IMR-90 (cell line): ENCODE results near the gene TNS3. TPM values are rescaled to one million over a fixed set of nuclear protein-coding genes. Genes with fewer than 3 reads are reported as not detected.

Experiments used
- ATAC-seq: fragments of 200-7000 bp; cut with Tn5 transposase; 2 replicates; pipeline ENCODE4 v1.9.1; 2020; ENCODE audit warnings: low read depth, mild to moderate bottlenecking, moderate library complexity
- BruUV-seq: library from RNA; stranded (reverse); fragments of 400-500 nt; replicated peaks from 2 replicates; lab custom pipeline; 2021; lab: Mats Ljungman, UMichigan
- CTCF ChIA-PET: fragments of 300-600 bp; formaldehyde crosslinking; extraction: SDS; loops from one replicate; lab custom pipeline; 2021; ENCODE audit warnings: antibody characterized with exemption; lab: Yijun Ruan, JAX
- POLR2A ChIA-PET: fragments of 300-600 bp; sonication (Branson Sonifier 250); formaldehyde crosslinking; loops from one replicate; lab custom pipeline; 2022; ENCODE audit warnings: antibody characterized with exemption; ENCODE audit not compliant: unreplicated experiment; lab: Charles Lee
- DNase-seq: peaks from one replicate; pipeline ENCODE4 v3.0.0; 2013
- H2AFZ ChIP-seq: replicated peaks from 2 replicates; pipeline ENCODE3; 2013; ENCODE audit warnings: low read length, mild to moderate bottlenecking; ENCODE audit not compliant: poor library complexity
- H2AK5ac ChIP-seq: 2 replicates; pipeline ENCODE4 v1.6.1; 2013; ENCODE audit warnings: low read depth, low read length, inconsistent platforms
- H2AK9ac ChIP-seq: replicated peaks from 2 replicates; pipeline ENCODE3; 2013; ENCODE audit warnings: mild to moderate bottlenecking, low read depth, low read length, moderate library complexity; ENCODE audit not compliant: poor library complexity
- H2BK120ac ChIP-seq: 2 replicates; pipeline ENCODE4 v1.6.1; 2013; ENCODE audit warnings: low read depth, low read length, inconsistent platforms
- H2BK15ac ChIP-seq: 3 replicates; pipeline ENCODE4 v1.6.1; 2013; ENCODE audit warnings: low read depth, low read length, inconsistent platforms
- H2BK20ac ChIP-seq: 2 replicates; pipeline ENCODE4 v1.6.1; 2013; ENCODE audit warnings: low read depth, mild to moderate bottlenecking, inconsistent platforms, low read length, moderate library complexity
- H2BK5ac ChIP-seq: 2 replicates; pipeline ENCODE4 v1.6.1; 2013; ENCODE audit warnings: mild to moderate bottlenecking, low read depth, low read length, inconsistent platforms; ENCODE audit not compliant: poor library complexity, severe bottlenecking
- H3K14ac ChIP-seq: replicated peaks from 2 replicates; pipeline ENCODE4 v1.6.1; 2013; ENCODE audit warnings: low read depth, low read length, inconsistent platforms
- H3K18ac ChIP-seq: 2 replicates; pipeline ENCODE4 v1.6.1; 2013; ENCODE audit warnings: low read depth, low read length, control low read depth
- H3K23ac ChIP-seq: 2 replicates; pipeline ENCODE4 v1.6.1; 2013; ENCODE audit warnings: low read depth, low read length, inconsistent platforms
- H3K27ac ChIP-seq: 2 replicates; pipeline ENCODE4 v1.5.1; 2013; ENCODE audit warnings: mild to moderate bottlenecking, control low read depth, low read length; ENCODE audit not compliant: insufficient read depth
- H3K27me3 ChIP-seq: 2 replicates; pipeline ENCODE4 v1.6.1; 2013; ENCODE audit warnings: low read length; ENCODE audit not compliant: control insufficient read depth, insufficient read depth
- H3K36me3 ChIP-seq: 2 replicates; pipeline ENCODE4 v1.6.1; 2013; ENCODE audit warnings: low read length, mixed read lengths; ENCODE audit not compliant: control insufficient read depth, insufficient read depth
- H3K4ac ChIP-seq: 2 replicates; pipeline ENCODE4 v1.6.1; 2013; ENCODE audit warnings: low read depth, low read length, inconsistent platforms
- H3K4me1 ChIP-seq: 2 replicates; pipeline ENCODE4 v1.6.1; 2013; ENCODE audit warnings: low read length, mixed read lengths; ENCODE audit not compliant: control insufficient read depth, insufficient read depth
- H3K4me2 ChIP-seq: 2 replicates; pipeline ENCODE4 v1.6.1; 2013; ENCODE audit warnings: low read depth, mild to moderate bottlenecking, control low read depth, low read length, moderate library complexity
- H3K4me3 ChIP-seq: 2 replicates; pipeline ENCODE4 v1.5.1; 2013; ENCODE audit warnings: low read depth, mild to moderate bottlenecking, control low read depth, low read length, moderate library complexity; ENCODE audit not compliant: insufficient read depth
- H3K56ac ChIP-seq: 2 replicates; pipeline ENCODE4 v1.6.1; 2013; ENCODE audit warnings: low read length, inconsistent platforms; ENCODE audit not compliant: insufficient read depth; ENCODE audit errors: extremely low read depth
- H3K79me1 ChIP-seq, 2 experiments: 2 replicates each; pipeline ENCODE4 v1.6.1; 2013; ENCODE audit warnings: low read length in 2 of 2, inconsistent platforms in 1 of 2, low read depth in 1 of 2
- H3K9ac ChIP-seq: 2 replicates; pipeline ENCODE4 v1.6.1; 2013; ENCODE audit warnings: low read depth, low read length, control low read depth
- H3K9me1 ChIP-seq: 2 replicates; pipeline ENCODE4 v1.6.1; 2013; ENCODE audit warnings: low read length, inconsistent platforms; ENCODE audit not compliant: insufficient read depth
- H3K9me3 ChIP-seq: 2 replicates; pipeline ENCODE4 v1.6.1; 2013; ENCODE audit warnings: low read length; ENCODE audit not compliant: control insufficient read depth, insufficient read depth
- H4K20me1 ChIP-seq: 2 replicates; pipeline ENCODE4 v1.6.1; 2013; ENCODE audit warnings: low read length, inconsistent platforms; ENCODE audit not compliant: insufficient read depth
- H4K5ac ChIP-seq: 2 replicates; pipeline ENCODE4 v1.6.1; 2013; ENCODE audit warnings: mild to moderate bottlenecking, low read depth, low read length, control low read depth
- H4K8ac ChIP-seq, 2 experiments: 2 replicates each; pipeline ENCODE4 v1.6.1; 2013; ENCODE audit warnings: low read depth in 2 of 2, low read length in 2 of 2, control low read depth in 1 of 2, inconsistent platforms in 1 of 2
- H4K91ac ChIP-seq: 2 replicates; pipeline ENCODE4 v1.6.1; 2013; ENCODE audit warnings: low read depth, low read length, inconsistent platforms; ENCODE audit not compliant: insufficient read depth
- BHLHE40 ChIP-seq: fragments of 150-350 bp; IDR thresholded peaks from 2 replicates; pipeline ENCODE4 v1.6.1; 2016; ENCODE audit warnings: mild to moderate bottlenecking, low read depth, low read length
- CEBPB ChIP-seq: IDR thresholded peaks from 2 replicates; pipeline ENCODE4 v1.6.1; 2012; ENCODE audit warnings: low read depth, low read length, improper control_type of control experiment
- CHD1 ChIP-seq: IDR thresholded peaks from 2 replicates; pipeline ENCODE4 v1.6.1; 2012; ENCODE audit warnings: low read depth, low read length, improper control_type of control experiment
- FOS ChIP-seq: fragments of 150-350 bp; IDR thresholded peaks from 2 replicates; pipeline ENCODE4 v1.6.1; 2016; ENCODE audit warnings: low read depth, low read length
- MAZ ChIP-seq: IDR thresholded peaks from 2 replicates; pipeline ENCODE4 v1.6.1; 2012; ENCODE audit warnings: low read depth, mild to moderate bottlenecking, low read length, improper control_type of control experiment, moderate library complexity, borderline replicate concordance
- MXI1 ChIP-seq: IDR thresholded peaks from 2 replicates; pipeline ENCODE4 v1.6.1; 2012; ENCODE audit warnings: low read depth, mild to moderate bottlenecking, low read length, moderate library complexity, borderline replicate concordance
- NFE2L2 ChIP-seq: fragments of 150-350 bp; IDR thresholded peaks from 2 replicates; pipeline ENCODE4 v1.6.1; 2016; ENCODE audit warnings: low read depth, mild to moderate bottlenecking, low read length
- POLR2A ChIP-seq: IDR thresholded peaks from 2 replicates; pipeline ENCODE4 v1.6.1; 2012; ENCODE audit warnings: mild to moderate bottlenecking, low read depth, low read length
- RCOR1 ChIP-seq: IDR thresholded peaks from 2 replicates; pipeline ENCODE4 v1.6.1; 2012; ENCODE audit warnings: mild to moderate bottlenecking, low read length, improper control_type of control experiment; ENCODE audit not compliant: insufficient replicate concordance
- RFX5 ChIP-seq: IDR thresholded peaks from 2 replicates; pipeline ENCODE4 v1.8.0; 2012; ENCODE audit warnings: low read depth, mild to moderate bottlenecking, low read length, moderate library complexity
- SMC3 ChIP-seq: fragments of 150-350 bp; IDR thresholded peaks from 2 replicates; pipeline ENCODE4 v1.6.1; 2016; ENCODE audit warnings: low read depth, mild to moderate bottlenecking, antibody characterized with exemption, low read length, moderate library complexity
- WGBS, 2 experiments: methylation state at CpG; one replicate each; pipeline versions ENCODE4 v1.1.5 to v1.1.7; 2013; ENCODE audit warnings: missing lambda C conversion rate in 2 of 2; ENCODE audit not compliant: insufficient read length in 1 of 2; ENCODE audit errors: extremely low coverage in 2 of 2; 5-methylcytosine and 5-hydroxymethylcytosine counted together
- dilution Hi-C: fragments of 300-500 bp; cut with HindIII; formaldehyde crosslinking; loops from one replicate; pipeline ENCODE4 v1.14.3; 2018; ENCODE audit warnings: low sequenced_read_pairs; ENCODE audit not compliant: unreplicated experiment
- in situ Hi-C: fragments of 300-500 bp; cut with MboI; formaldehyde crosslinking; loops from 3 replicates; pipeline ENCODE4 v1.14.3; 2019; ENCODE audit warnings: low sequenced_read_pairs, inconsistent platforms, mixed read lengths
- intact Hi-C: fragments of 100-400 bp; cut with micrococcal nuclease; formaldehyde crosslinking; loops from 2 replicates; pipeline ENCODE4 v1.10.0; 2022
- polyA plus RNA-seq, 3 experiments: library from polyadenylated mRNA; depleted of rRNA; stranded (reverse); fragments of >200 nt; gene quantifications; 2 replicates each; pipeline ENCODE4 v1.2.3, GENCODE V29; 2012; ENCODE audit warnings: low replicate concordance in 1 of 3
- total RNA-seq: library from RNA; depleted of rRNA; stranded (reverse); fragments of >200 nt; gene quantifications from 2 replicates; pipeline ENCODE4 v1.2.3, GENCODE V29; 2012
- TF ChIP-seq, protein P1 (sequence below): fragments of 150-350 bp; IDR thresholded peaks from 2 replicates; pipeline ENCODE4 v1.6.1; 2017; ENCODE audit warnings: mild to moderate bottlenecking, antibody characterized with exemption, low read length, low read depth
- TF ChIP-seq, protein P2 (sequence below): fragments of 150-350 bp; IDR thresholded peaks from 2 replicates; pipeline ENCODE4 v1.6.1; 2016; ENCODE audit warnings: low read depth, mild to moderate bottlenecking, low read length, moderate library complexity, borderline replicate concordance
- TF ChIP-seq, protein P3 (sequence below): conservative IDR thresholded peaks from 2 replicates; pipeline ENCODE4 v1.5.1; 2012; ENCODE audit warnings: mild to moderate bottlenecking, low read depth, low read length, improper control_type of control experiment

The TNS3 gene
- total and polyA plus RNA-seq, 2 of the 4 experiments (the other 2 are of a cell fraction), result 64.3 to 79.2 TPM

DNA sequence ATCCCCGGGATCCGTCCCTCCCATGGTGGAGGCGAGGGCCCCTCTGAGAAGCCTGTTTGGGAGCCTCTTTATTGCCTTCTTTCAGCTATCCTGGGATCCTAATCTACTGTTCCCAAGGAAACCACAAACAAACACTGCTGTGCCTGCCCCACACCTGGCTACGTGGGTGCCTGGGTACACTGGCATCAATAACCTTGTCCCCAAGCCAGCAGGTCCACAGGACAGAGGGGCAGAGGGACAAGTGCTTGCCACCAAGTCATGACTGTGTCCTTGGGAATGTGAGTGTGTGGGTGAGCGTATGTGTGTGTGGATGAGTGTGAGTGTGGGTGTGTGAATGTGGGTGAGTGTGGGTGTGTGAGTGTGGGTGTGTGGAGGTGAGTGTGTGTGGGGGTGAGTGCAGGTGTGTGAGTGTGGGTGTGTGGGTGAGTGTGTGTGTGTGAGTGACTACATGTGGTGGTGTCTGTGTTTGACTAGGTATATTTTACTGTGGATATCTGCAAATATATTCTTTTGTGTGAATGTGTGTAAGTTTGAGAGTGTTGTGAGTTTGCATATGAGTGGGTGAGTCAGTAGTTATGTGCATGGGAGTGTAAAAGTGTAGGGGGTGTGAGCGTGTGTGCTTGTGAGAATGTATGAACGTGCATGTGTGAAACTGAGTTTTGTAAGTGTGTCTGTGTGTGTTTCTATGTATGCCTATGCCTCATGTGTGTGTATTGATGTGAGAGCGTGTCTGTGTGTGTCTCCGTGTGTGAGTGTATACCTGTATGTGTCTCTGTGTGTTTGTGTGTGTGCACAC, 96.1 kb downstream of the TNS3 start:
- Histone ChIP-seq H3K27me3 (no peaks in the 10 kb centered on the region), H3K4ac (peak overlapping the region; percentile 85), H4K5ac (peak overlapping the region; percentile 24), H3K23ac (peak overlapping the region; percentile 12; the same call in 1 of the 2 replicates), H3K27ac (no peak overlapping the region), H3K4me2 (no peak overlapping the region), H3K4me3 (no peak overlapping the region), H2AFZ (peak overlapping the region; percentile 37), H2AK5ac (peak overlapping the region; percentile 98), H4K91ac (peak overlapping the region; percentile 56), H2BK15ac (peak overlapping the region; percentile 73; the same call in 2 of the 3 replicates), H3K56ac (no peak overlapping the region), H4K8ac (peak overlapping the region in 1 of 2 experiments; percentile 65; a peak in 2 of 4 replicates), H3K4me1 (peaks cover 36% of the 10 kb centered on the region), H3K14ac (peak overlapping the region; percentile 80), H2BK20ac (peak overlapping the region; percentile 47; the same call in 1 of the 2 replicates), H2BK120ac (peak overlapping the region; percentile 48), H2BK5ac (peak overlapping the region; percentile 45), H3K18ac (peak overlapping the region; percentile 13; the same call in 1 of the 2 replicates), H3K9me3 (no peaks in the 10 kb centered on the region), H3K79me1 (peaks cover 64 to 82% of the 10 kb centered on the region in 2 experiments), H2AK9ac (peak overlapping the region; percentile 73), H3K9ac (no peak overlapping the region), H3K36me3 (no peaks in the 10 kb centered on the region; the same call in 1 of the 2 replicates), H3K9me1 (peaks cover 42% of the 10 kb centered on the region), H4K20me1 (peaks cover 64% of the 10 kb centered on the region)
- BruUV-seq, result no TSS peak
- dilution Hi-C loops (no loop called here), in situ Hi-C loops (no loop called here), intact Hi-C loops (no loop called here)
- ATAC-seq, result no peak
- ChIA-PET CTCF (no interaction called here), POLR2A (no interaction called here)
- peak; percentile 45 for DNase-seq
- 96% methylated on average over 3 of the region's 9 CpGs; no CpG with 5 or more reads in 1 of the 2 experiments for WGBS, 2 experiments
- TF ChIP-seq RFX5 (no peak), CHD1 (no peak), MXI1 (no peak), NFE2L2 (no peak), POLR2A (no peak), FOS (no peak; the same call in 1 of the 2 replicates), BHLHE40 (no peak), MAZ (no peak), RCOR1 (no peak), SMC3 (no peak), CEBPB (no peak)
- TF ChIP-seq, protein P1, sequence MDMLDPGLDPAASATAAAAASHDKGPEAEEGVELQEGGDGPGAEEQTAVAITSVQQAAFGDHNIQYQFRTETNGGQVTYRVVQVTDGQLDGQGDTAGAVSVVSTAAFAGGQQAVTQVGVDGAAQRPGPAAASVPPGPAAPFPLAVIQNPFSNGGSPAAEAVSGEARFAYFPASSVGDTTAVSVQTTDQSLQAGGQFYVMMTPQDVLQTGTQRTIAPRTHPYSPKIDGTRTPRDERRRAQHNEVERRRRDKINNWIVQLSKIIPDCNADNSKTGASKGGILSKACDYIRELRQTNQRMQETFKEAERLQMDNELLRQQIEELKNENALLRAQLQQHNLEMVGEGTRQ, result no peak
- TF ChIP-seq, protein P2, sequence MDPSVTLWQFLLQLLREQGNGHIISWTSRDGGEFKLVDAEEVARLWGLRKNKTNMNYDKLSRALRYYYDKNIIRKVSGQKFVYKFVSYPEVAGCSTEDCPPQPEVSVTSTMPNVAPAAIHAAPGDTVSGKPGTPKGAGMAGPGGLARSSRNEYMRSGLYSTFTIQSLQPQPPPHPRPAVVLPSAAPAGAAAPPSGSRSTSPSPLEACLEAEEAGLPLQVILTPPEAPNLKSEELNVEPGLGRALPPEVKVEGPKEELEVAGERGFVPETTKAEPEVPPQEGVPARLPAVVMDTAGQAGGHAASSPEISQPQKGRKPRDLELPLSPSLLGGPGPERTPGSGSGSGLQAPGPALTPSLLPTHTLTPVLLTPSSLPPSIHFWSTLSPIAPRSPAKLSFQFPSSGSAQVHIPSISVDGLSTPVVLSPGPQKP, result no peak
- TF ChIP-seq, protein P3, sequence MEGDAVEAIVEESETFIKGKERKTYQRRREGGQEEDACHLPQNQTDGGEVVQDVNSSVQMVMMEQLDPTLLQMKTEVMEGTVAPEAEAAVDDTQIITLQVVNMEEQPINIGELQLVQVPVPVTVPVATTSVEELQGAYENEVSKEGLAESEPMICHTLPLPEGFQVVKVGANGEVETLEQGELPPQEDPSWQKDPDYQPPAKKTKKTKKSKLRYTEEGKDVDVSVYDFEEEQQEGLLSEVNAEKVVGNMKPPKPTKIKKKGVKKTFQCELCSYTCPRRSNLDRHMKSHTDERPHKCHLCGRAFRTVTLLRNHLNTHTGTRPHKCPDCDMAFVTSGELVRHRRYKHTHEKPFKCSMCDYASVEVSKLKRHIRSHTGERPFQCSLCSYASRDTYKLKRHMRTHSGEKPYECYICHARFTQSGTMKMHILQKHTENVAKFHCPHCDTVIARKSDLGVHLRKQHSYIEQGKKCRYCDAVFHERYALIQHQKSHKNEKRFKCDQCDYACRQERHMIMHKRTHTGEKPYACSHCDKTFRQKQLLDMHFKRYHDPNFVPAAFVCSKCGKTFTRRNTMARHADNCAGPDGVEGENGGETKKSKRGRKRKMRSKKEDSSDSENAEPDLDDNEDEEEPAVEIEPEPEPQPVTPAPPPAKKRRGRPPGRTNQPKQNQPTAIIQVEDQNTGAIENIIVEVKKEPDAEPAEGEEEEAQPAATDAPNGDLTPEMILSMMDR, result no peak
